GM19238 (cell line): ENCODE results near the gene TM9SF2.

Experiments used
- DNase-seq: peaks from one replicate; pipeline ENCODE4 v3.0.0; 2011; ENCODE audit warnings: low spot score; ENCODE audit not compliant: insufficient read length

TM9SF2 gene

GRCh38 chr13:99577934-99578917, 77.0 kb downstream of the TM9SF2 start:
- DNase-seq: no peak

GRCh38 chr13:99580500-99581268, 79.4 kb downstream of the TM9SF2 start:
- DNase-seq: no peak

- DNase-seq: no peak
Measured at GRCh38 chr13:99582511-99582910, 81.2 kb downstream of the TM9SF2 start.

DNA sequence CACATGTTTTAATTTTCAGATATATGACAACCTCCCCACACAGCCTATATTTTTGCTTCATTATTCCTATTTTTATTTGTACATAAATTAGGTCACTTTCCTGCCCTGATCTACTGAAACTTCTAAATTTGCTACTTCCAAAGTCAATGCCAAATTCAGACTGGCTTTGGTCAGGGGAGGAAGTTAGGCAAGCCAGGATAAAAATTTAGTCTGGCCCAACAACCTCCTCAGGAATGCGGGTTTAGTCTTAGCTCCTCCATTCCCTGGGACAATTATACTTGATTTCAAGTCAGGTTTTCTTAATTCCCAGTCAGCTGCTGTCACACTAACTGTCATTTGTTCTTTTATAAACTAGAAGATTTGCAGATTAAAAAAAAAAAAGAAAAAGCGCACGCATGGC, 84.3 kb downstream of the TM9SF2 start:
- no peak for DNase-seq

DNA sequence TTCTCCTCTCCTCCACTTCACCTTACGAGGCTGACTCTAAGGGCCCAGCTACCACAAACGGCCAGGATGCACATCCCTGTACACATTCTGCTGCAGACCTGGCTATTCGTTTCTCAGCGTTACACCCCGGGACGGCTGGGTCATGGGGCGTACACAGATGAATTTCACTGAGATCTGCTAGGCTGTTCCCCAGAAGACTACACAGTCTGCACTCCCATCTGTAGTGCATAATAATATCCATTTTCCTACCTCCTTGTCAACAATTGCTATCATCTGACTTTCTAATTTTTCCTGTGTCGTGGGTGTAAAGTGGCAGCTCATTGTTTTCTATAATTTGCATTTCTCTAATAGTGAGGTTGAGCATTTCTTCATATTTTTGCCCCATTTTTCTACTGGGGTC, 85.7 kb downstream of the TM9SF2 start:
- DNase-seq: no peak

DNA sequence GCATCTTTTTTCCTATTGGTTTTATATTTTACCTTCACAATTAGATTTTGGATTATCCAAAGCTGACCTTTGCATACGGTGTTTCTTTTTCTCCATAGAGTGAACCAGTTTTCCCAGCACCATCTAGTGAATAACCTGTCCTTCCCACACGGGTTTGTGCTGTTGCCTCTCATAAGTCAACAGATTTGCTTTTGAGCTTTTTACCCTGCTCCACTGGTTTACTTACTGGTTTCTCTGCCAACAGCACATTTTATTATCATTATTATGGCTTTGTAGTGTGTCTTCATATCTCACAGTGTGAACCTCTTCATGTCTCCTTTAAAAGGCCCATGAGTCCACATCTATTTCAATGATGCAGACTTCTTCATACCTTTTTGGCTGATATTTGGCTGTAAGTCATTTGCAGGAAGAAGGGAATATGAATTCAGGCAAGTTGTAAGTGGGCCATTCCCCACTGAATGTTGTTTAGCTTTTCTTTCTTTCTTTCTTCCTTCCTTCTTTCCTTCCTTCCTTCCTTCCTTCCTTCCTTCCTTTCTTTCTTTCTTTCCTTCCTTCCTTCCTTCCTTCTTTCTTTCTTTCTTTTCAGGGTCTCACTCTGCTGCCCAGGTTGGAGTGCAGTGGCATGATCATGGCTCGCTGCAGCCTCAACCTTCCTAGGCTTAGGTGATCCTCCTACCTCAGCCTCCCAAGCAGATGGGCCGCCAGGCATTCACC, 86.8 kb downstream of the TM9SF2 start:
- DNase-seq: no peak

DNA sequence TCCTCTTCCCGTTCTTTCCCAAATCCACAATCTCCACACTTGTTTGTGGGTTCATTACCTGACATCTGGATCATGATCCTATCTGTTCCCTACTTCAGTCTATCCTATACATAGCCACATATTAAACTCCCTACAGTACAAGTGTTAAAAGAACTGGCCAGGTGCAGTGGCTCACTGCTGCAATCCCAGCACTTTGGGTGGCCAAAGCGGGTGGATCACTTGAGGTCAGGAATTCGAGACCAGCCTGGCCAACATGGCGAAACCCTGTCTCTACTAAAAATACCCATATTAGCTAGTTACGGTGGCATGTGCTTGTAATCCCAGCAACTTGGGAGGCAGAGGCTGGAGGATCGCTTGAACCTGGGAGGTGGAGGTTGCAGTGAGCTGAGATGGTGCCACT, 88.3 kb downstream of the TM9SF2 start:
- DNase-seq: no peak

DNA sequence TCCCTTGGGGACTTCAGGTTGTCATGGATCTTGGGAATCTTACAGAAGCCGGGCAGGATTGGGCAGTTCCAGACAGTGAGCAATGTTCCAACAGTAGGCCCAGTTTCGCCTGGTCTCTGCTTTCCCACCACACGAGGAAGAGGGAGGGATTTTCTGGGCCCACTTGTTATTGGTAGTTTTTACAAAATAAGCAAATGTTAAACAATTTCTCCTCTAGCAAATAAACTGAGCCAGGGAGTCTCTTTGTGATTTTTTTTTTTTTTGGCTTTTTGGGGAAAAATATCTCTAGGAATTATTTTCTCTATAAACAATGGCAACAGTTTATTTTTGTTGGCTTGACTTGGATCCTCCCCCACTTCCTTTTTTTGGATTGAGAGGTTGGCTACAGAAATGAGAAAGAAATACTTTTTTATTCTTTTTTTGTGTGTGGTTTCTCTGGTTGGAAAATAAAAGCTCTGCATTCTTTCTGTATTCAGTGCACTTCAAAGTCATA, 89.3 kb downstream of the TM9SF2 start:
- no peak for DNase-seq

GRCh38 chr13:99596180-99596579, 94.9 kb downstream of the TM9SF2 start:
- no peak for DNase-seq

DNA sequence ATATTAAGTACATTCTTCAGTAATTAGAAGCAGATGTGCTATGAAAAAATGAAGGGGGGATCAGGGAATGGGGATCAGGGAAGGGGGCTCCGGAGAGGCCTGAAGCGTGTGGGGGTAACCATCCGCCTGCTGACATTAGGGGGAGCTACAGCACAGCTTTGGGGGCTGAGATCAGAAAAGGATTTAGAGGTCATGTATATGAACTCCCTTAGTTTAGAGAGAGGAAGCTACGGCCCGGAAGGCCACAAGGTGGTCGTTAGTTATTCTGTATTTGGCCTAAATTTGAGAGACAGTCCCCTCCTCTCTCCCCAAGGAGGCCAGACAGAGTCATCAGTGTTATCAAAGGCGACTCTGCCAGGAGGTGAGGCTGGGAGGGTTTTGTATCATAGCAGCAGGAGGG, 99.0 kb downstream of the TM9SF2 start:
- no peak for DNase-seq

GRCh38 chr13:99601535-99601934, 100.3 kb downstream of the TM9SF2 start:
- DNase-seq: no peak

DNA sequence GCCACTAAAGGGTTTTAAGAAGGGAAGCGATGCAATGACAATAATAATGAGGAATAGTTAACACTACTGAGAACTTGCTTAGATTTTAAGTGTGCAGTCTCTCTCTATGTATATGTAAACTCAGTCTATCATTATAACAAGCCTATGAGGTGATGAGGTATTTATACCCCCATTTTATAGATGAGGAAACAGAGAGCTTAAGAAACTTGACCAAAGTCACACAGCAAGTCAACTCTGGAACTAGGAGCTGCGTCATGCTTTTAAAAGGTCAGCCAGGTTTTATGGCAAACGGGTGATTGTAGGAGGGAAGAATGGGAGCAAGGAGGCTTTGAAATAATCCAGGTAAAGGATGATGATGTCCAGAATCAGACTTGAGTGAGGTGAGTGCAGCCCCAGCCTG, 103.4 kb downstream of the TM9SF2 start:
- no peak for DNase-seq

DNA sequence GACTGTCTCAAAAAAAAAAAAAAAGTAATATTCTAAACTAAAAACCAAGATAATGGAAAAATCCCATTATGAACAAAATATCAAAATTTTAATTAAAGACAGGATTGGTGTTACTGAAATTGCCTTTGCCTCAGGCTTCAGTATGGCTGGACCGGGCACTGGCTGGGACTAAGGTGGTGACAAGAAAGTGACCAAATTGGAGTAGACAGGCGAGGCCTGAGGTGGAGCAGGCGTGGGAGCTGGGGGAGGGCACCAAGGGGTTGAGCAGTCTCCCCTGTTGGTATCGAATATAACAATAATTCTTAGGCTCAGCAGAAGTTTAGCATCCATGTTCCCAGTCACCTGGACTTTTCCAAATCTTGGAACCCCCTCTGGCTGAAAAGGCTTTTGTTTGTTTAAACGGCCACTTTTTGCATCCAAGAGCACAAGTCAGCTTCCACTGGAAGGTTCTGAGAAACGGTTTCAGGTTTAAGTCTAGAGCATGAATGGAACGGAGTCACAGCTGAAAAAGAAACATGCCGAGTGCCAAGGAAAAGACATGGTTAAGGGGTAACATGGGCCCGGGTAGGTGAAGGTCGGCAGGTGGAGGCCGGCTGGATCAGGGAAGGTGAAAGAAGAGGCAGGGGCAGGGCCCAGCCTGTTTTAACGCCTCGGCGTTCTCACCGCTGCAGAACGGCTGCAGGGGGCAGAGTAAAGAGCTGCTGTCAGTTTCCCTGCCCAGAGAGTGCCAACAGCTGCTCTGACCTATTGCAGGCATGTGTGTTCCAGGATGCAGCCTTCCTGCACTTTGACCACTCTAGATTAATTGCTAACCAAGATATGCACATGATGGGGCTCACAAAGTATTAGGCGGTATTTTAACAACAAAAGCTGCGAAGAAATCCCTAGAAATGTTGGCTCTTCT, 104.4 kb downstream of the TM9SF2 start:
- peak; percentile 40 for DNase-seq

- peak; percentile 75 for DNase-seq
Measured at GRCh38 chr13:99606324-99607066, 105.2 kb downstream of the TM9SF2 start, which contains the start of gene CLYBL. Gene CLYBL, plus strand, starts transcription at chr13:99606690.

DNA sequence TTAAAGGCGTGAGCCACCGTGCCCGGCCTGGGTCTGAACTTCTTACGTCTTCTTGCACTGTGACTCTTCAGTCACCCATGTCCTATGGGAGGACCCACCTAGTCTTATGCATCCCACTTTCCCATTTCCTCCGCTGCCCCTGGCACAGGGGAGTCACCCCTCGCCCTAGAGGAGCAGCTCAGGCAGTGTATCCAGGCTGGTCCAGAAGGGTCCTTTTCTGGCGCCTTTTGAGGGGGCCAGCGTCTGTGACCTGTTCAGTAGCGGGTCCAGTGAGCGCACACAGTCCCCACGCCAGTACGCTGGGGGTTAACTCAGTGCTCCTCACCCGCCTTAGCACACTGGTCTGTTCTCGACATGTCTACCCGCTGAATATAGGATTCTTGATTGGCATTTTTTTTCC, 107.1 kb downstream of the TM9SF2 start:
- DNase-seq: no peak

DNA sequence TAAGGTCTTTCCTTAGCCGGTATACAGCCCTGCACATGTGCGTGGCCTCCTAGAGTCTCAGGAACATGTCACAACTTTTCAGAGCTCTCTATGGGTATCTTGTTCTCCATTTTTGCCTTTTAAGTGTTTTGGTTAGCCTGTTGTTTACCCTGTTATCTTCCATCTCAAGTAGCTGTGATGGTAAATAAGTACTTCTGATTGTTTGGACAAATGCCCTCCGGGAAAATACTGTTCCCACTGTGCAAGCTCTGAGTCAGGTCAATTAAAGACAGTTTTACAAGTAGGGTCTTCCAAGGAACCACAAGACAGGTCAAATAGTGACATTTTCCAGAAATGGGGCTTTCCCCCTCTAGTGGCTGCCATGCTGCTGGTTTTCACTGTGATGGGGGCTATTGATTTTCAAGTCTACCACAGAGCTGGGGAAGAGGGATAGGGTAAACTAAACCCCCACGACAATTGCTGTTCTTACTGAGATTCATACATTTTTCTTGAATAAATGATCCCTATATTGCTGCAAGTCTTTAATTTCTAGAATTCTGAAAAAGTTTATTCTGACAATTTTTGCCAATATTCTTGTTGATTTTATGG, 109.5 kb downstream of the TM9SF2 start:
- DNase-seq: no peak
